Measurements from ENCODE around the gene MISP. TPM values are rescaled to one million over a fixed set of nuclear protein-coding genes. Genes with fewer than 3 reads are reported as not detected.
A peak's percentile ranks its signal among the peaks of the same experiment; 100 is the strongest.

MISP gene
- total and polyA plus RNA-seq, 2 of the 13 experiments (the other 11 are each of a cell fraction or from before 2014, with no cell fraction given) = 0.67 to 1.3 TPM

GRCh38 chr19:756821-757688 lies 6.1 kb downstream of the MISP start:
- no peak overlapping the region for H2AFZ ChIP-seq (ENCODE audit: low read length)
- FAIRE-seq = no peak
- H3K9ac ChIP-seq (ENCODE audit: insufficient read depth, low read depth, low read length) = no peak overlapping the region
- intact Hi-C loops (cut with micrococcal nuclease; ENCODE audit: unreplicated experiment) (no loop called here), in situ Hi-C loops (cut with HindIII; ENCODE audit: extremely low pct_ligation_motif_present, low pct_unique_long_range_greater_than_20kb) (no loop called here)
- CTCF ChIA-PET (ENCODE audit: low intra/inter-chr PET ratio, low total read pairs) = no interaction called here
- no peaks in the 10 kb centered on the region for H3K36me3 ChIP-seq (replicated peaks in 1 of 2; ENCODE audit: control insufficient read depth in 1 of 2, insufficient read depth in 2 of 2, low read length in 2 of 2)
- no peak overlapping the region for H3K4me3 ChIP-seq (replicated peaks in 1 of 3; ENCODE audit: insufficient read depth in 1 of 3, low read depth in 2 of 3, low read length in 3 of 3)
- H3K27me3 ChIP-seq (ENCODE audit: control insufficient read depth in 1 of 2, insufficient read depth in 2 of 2, low read length in 2 of 2) = no peaks in the 10 kb centered on the region
- ATAC-seq = no peak
- TF ChIP-seq ZNF639 (CRISPR knock-in tag; conservative IDR thresholded peaks at IDR 0.05) (no peak), ZNF430 (CRISPR knock-in tag; IDR thresholded peaks at IDR 0.05) (no peak), ZNF501 (CRISPR knock-in tag; IDR thresholded peaks at IDR 0.05) (no peak), ZNF776 (CRISPR knock-in tag; IDR thresholded peaks at IDR 0.05) (no peak), ZFP91 (CRISPR knock-in tag; IDR thresholded peaks at IDR 0.05; ENCODE audit: borderline replicate concordance) (no peak), RXRA (CRISPR knock-in tag; IDR thresholded peaks at IDR 0.05) (0 out of 2 replicates have a peak, but pooled peaks have one; percentile 10)
- H3K27ac ChIP-seq (ENCODE audit: extremely low read length, insufficient read depth, low read length) = no peak overlapping the region
- H3K4me1 ChIP-seq (ENCODE audit: insufficient read depth, low read length) = peaks cover 29% of the 10 kb centered on the region
- H3K79me2 ChIP-seq (ENCODE audit: insufficient read depth, low read length) = no peaks in the 10 kb centered on the region
- no TSS peak for BruUV-seq (replicated peaks)
- no peak overlapping the region for H3K4me2 ChIP-seq (ENCODE audit: low read depth, low read length)
- POLR2A ChIA-PET = interaction anchor here (0.6 kb wide), 1 partner anchor 348 kb away, joined by 3 read pairs; no protein-coding TSS in a partner anchor
- no peak for DNase-seq (ENCODE audit: low spot score)
- H3K9me3 ChIP-seq (ENCODE audit: low read length) = no peaks in the 10 kb centered on the region; the same call in 1 of the 2 replicates
- H4K20me1 ChIP-seq (ENCODE audit: insufficient read depth, low read length) = no peaks in the 10 kb centered on the region
- WGBS (ENCODE audit: low lambda C conversion rate) = 100% methylated on average over 4 of the region's 36 CpGs

Data from HepG2 (cell line).